ENCODE measurements around the gene LHFPL3. TPM values are rescaled to one million over a fixed set of nuclear protein-coding genes. Genes with fewer than 3 reads are reported as not detected.
A peak's percentile ranks its signal among the peaks of the same experiment; 100 is the strongest.

The LHFPL3 gene
- polyA plus RNA-seq, 3 donors: 5.6 to 8.4 (median 6.5) TPM

DNA sequence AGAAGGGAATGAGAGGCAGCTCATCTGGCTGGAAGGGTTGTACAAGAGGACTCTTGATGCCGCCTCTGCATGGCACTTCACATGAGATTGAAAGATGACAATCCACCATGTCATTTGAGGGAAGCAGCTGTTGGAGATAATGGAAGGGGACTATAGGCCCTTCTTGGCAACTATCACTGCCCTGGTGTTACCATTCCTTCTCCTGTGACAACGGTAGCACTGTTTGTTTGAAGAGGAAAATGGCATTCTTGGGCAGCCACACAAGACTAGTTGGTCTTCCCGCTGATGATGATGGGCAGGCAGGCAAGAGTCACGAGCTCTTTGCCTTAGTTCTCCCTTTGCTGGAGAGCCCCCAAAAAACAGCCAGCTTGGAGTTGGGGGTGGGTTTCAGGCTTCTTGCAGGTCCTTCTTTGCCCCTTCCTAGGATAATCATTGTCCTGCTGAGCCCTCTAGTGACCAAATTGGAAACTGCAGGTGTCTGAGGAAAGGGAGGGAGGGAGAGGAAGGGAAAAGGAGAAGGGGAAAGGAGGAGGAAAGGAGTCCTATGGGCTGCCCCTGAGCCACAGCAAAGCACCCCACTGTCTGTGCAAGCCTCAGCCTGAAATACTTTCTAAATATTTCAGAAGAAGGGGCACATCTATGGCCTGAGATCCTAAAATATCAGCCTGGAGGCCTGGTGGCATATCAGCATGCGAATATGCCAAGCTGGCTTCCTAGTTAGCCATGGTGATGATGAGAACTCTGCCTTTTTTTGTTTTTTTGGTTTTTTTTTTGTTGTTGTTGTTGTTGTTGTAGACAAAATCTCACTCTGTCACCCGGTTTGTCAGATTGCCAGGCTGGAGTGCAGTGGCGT is 520.0 kb downstream of the LHFPL3 start:
- DNase-seq (ENCODE audit: extremely low read depth in 1 of 11, low read depth in 9 of 11, low spot score in 4 of 11): peak; percentile 35 to 72 (median 55)

DNA sequence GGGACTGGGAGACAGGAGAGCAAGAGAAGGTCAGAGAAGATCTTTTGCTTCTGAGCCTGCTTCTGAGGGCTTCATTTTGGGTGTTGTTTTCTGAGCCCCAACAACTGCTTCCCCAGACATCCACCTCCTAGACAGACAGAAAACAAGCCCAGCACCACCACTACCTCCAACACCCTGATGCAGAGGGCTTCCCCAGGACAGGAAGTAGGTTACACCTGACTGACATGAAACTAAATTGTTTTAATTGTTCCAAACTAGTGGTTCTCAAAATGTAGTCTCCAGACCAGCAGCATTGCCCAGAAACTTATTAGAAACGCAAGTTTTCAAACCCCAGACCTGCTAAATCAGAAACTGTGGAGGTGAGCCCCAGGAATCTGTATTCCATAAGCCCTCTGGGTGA is 522.0 kb downstream of the LHFPL3 start:
- no peak for DNase-seq (ENCODE audit: extremely low read depth in 1 of 11, low read depth in 9 of 11, low spot score in 4 of 11)

DNA sequence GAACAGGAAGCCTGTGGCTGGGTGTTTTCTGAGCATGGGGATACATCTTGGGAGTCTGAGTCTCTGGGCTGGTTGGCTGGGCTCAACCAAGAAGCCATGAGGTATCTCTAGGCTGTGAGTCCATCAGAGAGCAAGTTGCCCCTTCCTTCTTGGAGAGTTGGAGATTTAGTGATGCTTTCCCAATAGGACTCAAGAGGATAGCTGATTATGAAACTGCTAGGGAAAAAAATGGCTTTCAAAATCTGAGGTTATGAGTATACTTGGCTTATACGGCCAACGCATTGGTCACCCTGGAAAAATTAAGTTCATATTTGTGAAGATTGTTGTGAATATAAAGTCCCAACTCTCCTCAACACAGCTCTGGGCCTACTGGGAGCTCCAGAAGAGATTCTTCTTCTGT is 522.9 kb downstream of the LHFPL3 start:
- DNase-seq (ENCODE audit: extremely low read depth in 1 of 11, low read depth in 9 of 11, low spot score in 4 of 11): no peak

DNA sequence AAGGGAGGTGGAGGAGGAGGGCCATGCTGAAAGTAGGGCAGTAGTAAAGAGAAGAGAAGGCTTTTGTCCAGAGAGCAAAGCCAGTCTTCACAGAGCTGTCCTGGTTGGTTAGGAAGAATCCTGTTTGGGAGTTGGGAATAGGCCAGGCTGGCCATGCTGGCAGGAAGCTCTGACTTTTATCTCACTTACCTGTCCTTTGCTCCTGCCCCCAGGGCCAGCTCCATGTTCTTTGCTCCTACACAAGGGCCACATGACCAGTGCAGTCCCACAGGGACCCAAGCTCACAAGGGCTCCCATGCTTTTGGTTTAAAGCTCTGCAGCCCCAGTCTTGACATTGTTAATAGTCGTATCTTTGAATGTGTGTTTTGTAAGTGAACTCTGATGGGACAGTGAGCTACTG is 524.0 kb downstream of the LHFPL3 start:
- DNase-seq (ENCODE audit: extremely low read depth in 1 of 11, low read depth in 9 of 11, low spot score in 4 of 11): no peak

DNA sequence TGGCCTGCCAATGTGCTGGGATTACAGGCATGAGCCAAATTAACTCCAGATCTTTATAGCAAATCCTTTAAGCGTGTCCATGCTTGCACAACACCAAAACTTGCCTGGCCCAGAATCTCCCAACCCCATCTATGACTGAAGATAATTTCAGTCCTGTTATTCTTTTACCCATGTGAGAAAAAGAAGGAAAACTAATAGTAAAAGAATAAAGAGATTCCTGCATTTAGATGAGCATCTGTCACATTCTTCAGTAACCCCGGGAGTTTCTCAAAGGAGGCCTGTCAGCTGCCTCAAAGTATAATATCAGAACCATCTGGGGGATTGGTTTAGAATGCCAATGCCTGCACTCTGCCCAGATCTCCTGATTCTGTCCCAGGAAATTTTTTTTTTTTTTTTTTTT is 527.5 kb downstream of the LHFPL3 start:
- DNase-seq (ENCODE audit: extremely low read depth in 1 of 11, low read depth in 9 of 11, low spot score in 4 of 11): peak in 1 of 11 donors; percentile 21

DNA sequence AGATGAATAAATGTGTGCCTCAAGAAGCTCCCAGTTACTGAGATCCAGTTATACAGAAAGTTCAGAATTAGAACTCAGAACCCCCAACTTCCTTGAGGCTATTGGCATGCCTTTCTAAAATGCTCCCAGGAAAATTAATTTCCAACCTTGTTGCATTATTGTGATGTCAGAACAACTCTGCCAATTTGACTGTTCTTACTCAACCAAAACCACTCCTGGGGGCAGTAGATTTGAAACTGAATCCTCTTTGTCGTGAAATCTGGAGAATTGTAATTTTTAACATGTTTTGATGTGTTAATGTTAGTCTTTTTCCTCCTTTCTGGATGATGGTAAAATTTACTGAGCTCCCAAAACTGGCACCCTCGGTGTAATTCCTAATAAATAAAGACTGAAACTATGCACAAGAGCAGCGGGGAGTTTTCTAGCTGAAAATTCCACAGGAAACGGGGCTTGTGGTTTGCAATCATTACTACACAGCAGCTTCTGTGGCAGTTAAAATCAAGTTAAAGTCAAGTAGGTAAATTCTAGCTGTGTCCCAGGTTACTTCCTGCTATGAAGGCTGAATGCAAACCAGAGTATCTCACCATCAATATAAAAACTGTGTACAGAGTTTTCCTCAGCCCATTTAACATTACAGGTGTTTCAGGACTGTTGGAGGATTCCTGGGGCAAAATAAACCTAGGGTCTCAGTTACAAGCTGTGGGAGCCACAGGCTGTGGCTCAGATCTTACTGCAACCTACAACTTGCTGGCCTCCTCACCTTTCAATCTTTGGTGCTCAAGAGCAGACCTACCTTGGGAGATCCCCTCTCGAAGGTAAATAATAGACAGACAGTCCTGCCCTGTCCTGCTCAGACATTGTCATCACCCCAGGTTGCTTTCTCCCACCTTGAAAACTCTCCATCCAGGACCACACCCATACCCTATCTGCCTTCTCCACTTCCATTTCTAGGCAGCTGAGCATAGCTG is 529.3 kb downstream of the LHFPL3 start:
- DNase-seq (ENCODE audit: extremely low read depth in 1 of 11, low read depth in 9 of 11, low spot score in 4 of 11): no peak

DNA sequence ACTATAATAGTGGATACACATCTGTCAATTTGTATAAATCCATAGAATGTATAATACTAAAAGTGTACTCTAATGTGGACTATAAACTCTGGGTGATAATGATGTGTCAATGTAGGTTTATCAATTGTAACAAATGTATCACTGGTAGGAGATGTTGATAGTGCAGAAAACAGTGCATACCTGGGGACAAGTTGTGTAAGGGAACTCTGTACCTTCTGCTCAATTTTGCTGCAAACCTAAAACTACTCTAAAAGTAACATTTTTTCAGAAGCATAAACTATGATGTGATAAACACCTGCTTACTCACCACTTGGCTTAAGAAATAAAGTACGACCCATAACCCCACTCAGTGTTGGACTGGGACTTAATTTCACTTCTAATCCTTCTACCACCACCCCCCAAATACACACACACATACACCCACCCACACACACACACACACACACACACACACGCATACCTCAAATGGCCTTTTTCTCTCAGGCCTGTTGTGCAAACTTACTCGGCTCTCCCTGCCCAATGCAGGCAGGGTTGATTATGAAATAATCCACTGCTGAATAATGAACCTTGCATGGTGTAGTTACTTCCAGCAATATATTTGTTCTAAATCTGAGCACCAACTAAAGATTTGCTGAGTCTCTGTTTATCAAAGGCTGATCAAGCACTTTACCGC is 531.5 kb downstream of the LHFPL3 start:
- DNase-seq (ENCODE audit: extremely low read depth in 1 of 11, low read depth in 9 of 11, low spot score in 4 of 11): no peak

DNA sequence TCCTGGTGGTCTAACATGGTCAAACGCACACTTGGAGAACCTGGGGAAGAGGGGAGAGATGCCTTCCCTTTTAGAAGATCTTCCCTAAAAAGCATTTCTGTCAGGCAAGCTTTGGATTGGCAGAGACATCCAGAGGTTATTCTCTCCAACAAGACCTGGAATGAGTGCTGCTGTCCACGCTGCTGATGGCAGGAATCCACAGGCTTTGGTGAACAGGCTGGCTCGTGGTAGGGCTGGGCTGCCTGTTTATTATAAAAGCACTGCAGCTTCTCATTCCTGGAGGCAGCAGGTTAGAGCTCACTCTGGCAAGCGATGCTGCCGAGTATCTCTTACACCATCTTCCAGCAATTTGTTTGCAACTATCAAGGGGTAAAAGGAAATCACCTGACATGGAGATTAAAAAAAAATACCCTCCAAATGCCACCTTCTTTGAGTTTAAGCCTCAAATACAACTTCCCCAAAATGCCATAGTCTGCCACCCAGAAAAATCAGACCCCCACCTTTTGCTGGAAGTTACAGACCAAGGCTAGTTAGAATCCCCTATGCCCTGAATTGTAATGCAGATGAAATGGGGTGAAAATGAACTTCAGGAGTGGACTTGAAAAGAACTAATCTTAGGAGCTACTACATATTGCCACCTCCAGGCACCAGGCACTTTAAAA is 533.5 kb downstream of the LHFPL3 start:
- no peak for DNase-seq (ENCODE audit: extremely low read depth in 1 of 11, low read depth in 9 of 11, low spot score in 4 of 11)

DNA sequence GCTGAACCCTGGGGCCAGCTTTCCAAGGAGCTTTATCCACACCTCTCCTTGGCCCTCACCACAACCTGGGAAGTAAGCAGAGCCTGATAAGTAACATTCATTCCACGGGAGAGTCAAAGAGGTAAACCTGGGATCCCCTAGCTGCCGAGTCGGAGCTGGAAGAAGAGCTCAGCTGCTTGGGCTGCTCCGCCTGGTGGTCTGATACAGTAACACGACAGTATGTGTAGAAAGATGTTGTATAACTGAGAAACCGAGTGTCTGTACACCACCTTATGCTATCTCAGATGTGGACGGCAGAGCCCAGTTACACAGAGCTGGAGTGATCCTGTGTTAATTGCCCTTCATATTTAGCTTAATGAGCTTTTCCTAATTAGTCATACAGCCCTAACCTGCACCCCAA is 534.3 kb downstream of the LHFPL3 start:
- DNase-seq (ENCODE audit: extremely low read depth in 1 of 11, low read depth in 9 of 11, low spot score in 4 of 11): no peak

DNA sequence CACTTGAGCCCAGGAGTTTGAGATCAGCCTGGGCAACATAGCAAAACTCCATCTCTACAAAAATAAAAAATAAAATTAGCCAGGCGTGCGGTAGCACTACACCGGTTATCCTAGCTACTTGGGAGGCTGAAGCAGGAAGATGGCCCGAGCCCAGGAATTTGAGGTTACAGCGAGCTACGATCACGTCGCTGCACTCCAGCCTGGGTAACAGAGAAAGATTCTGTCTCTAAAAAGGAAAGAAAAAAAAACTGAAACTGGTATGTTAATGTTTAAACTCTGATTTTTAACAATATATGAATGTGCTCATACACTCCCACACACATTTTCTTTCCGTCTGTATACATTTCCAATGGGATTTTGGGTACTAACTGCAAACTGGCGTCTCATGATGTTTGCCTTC is 545.0 kb downstream of the LHFPL3 start:
- DNase-seq (ENCODE audit: extremely low read depth in 1 of 11, low read depth in 9 of 11, low spot score in 4 of 11): no peak

DNA sequence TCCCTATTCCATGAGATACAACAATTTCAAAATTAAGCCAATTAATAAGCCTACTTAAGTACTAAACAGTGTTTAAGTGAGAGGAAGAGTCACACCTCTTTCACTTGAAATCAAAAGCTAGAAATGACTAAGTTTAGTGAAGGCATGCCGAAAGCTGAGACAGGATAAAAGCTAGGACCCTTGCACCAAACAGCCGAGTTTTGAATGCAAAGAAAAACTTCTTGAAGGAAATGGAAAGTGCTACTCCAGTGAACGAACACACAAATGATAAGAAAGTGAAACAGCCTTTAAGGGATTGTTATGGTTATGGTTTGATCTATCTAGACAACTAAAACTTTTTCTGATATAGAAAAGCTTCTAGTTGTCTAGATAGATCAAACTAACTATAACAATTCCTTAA is 550.2 kb downstream of the LHFPL3 start:
- no peak for DNase-seq (ENCODE audit: extremely low read depth in 1 of 11, low read depth in 9 of 11, low spot score in 4 of 11)

DNA sequence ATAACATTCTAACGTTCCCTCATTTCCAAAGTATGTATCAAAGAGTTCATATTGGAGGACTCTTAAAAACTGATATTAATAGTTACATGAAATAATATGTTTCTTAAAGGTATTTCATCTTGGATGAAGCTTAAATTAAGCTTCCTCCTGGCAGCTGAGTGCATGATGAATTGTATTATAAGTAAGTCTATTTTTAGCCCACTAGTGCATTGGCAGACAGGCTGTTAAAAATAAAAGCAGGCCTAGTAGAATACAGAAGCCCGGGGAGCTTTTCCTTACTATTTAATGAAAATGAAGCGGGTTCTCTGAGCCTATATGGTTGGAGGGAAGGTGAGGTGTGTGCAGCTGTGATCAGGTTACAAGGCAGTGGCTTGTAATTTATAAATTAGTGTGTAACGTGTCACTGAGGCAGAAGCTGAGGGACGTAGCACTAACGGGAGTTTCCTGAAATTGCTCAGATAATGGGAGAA is 554.9 kb downstream of the LHFPL3 start:
- no peak for DNase-seq (ENCODE audit: extremely low read depth in 1 of 11, low read depth in 9 of 11, low spot score in 4 of 11)

DNA sequence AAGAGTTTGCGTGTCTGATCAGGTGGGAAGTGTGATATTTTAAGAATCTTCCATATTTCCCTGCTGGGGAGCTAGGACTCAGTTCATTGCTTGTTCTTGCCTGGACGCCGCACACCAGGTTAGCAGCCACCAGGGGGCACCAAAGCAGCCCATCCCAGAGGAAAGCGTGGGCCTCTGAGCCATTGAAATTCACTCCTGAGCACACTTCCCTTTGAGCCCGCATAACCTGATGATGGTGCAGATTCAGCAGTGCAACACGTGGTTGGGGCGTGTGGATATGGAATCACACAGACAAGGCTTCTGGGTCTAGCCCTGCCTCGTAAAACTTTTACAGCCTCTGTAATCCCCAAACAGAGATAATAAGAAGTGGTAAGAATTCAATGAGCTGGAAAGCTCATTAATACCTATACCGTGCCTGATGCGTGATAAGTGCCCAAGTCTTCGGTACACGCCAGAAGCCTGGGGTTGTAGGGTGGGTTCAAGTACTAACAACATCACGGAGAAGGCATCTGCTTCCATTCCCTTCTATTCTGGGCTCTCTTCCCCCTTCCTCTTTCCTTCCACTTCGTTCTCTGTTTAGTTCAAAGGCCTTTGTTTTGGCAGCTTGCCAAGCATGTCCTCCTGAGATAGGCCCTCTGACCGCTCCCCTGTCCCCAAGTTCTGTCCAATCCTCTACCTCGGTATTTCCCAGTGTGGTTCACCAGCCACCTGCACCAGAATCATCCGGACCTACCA is 555.5 kb downstream of the LHFPL3 start:
- DNase-seq (ENCODE audit: extremely low read depth in 1 of 11, low read depth in 9 of 11, low spot score in 4 of 11): peak; percentile 57 to 81 (median 68)

DNA sequence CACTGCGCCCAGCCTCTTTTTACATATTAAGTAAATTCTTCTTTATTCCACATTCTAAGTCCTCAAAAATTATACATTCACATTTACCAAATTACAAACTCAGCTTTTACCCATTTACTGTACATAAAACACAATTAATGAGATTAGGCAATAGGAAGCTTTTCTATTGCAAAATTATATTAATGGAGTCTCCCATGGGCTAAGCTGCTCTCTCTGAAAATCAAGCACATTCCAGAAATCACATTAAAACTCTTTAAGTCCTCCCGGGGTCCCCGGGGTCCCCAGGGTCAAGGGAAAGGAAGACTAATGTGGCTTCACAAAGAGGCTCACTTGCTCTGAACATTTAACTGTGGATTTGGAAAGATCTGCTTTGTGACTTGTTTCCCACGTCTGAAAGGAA is 558.2 kb downstream of the LHFPL3 start:
- no peak for DNase-seq (ENCODE audit: extremely low read depth in 1 of 11, low read depth in 9 of 11, low spot score in 4 of 11)

DNA sequence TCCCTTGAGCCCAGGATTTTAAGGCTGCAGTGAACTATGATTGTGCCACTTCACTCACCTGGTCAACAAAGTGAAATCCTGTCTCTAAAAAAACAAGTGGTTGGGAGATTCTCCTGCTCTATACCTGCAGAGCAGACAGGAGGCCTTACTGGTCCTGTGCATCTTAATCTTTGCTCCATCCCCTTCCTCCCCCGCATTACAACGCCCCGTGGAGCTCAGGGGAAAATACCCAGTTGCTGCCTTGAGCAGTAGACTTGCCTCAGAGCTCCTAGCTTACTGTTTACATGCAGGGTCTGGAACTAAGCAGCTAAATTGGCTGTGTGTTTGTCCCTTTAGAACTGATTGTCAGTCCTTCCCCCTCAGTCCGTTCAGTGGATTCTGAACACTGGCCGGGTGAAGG is 561.8 kb downstream of the LHFPL3 start:
- no peak for DNase-seq (ENCODE audit: extremely low read depth in 1 of 11, low read depth in 9 of 11, low spot score in 4 of 11)

DNA sequence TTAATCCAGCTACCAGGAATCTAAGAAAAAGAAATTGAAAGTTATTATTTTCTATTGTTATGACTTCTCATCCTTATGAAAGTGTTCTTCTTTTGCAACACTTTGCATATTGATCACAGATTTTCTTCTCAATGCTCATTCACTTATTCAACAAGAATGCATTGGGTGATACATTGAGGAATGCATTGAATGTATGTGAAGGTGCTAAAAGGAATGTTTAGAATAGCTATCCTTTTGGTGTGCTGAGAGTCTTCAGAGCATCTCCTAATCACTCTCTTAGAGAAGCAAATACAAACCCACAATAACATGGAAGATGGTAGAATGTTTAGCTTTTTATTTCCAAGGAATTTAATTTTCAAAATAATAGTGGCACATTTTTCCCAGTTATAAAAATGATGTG is 563.5 kb downstream of the LHFPL3 start:
- DNase-seq (ENCODE audit: extremely low read depth in 1 of 11, low read depth in 9 of 11, low spot score in 4 of 11): no peak

DNA sequence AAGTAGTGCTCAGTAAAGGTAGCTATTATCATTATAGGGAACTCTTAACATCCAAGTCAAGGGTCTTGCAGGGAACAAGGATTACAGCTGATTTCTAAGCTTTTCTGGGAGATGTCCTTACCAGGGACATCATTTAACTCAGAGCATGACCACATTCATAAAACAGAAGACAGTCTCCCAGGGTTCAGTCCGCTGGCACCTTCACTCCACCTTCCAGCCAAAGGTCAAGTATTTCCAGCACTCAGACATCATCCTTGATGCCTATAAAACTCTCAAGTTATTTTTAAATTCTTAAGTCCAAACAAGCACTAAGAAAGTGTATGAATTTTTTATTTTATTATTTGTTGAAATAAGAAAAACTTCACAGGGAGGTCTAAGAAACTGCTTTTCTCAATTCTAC is 565.9 kb downstream of the LHFPL3 start:
- DNase-seq (ENCODE audit: extremely low read depth in 1 of 11, low read depth in 9 of 11, low spot score in 4 of 11): no peak

Measured in renal cortex interstitium (tissue), 11 donors.